NCI-H1105 treated with DMSO at 0.1 percent for 48 hours (cell line): ENCODE measurements around the gene ELL3.
"Not testable (repeated sequence)": the region's sequence is repeated elsewhere in the genome, so short reads cannot be mapped to it uniquely, and the experiment has no call there.

ENCODE experiments used
- DNase-seq: peaks from one replicate; lab custom pipeline; 2025; lab: John Stamatoyannopoulos, UW

Gene ELL3

DNA sequence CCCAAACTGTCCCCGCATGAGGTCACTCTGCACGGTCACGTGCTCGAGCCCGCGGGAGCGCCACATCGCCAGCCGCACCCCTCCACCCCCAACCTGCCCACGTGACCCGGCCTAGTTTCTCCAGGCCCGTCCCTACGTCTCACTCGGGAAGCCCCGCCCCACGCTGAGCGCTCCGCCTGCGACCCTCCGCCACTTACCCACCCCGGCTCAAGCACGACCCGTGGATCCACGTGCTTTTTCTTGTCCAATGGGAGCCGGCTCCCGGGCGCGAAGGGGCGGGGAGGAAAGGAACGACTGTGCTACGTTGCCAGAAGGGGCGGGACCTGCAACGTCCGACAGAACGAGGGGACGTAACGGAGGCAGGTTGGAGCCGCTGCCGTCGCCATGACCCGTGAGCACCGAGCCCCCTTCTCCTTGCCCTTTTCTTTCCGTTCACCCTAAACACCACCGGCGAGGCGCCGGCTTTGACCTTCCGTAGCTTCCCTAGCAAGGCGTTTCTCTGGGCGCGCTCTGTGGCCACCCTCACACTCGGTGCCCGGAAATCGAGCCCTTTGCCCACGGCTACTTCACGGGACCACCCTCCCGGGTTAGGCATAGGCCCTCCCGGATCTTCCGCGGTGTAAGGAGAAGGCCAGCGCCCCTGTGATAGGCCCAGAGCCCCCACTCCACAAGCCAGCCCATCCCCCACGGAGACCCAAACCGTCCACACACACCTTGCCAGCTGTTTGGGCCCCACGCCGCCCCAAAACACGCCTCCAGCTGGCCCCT is 15.4 kb upstream of the ELL3 start, which contains the start of gene SERF2:
TSS of gene SERF2 (plus strand) at position 328 of the 768 bp plus-strand sequence. CDS start at position 385, 57 bp downstream.
- DNase-seq = peak; percentile 93

DNA sequence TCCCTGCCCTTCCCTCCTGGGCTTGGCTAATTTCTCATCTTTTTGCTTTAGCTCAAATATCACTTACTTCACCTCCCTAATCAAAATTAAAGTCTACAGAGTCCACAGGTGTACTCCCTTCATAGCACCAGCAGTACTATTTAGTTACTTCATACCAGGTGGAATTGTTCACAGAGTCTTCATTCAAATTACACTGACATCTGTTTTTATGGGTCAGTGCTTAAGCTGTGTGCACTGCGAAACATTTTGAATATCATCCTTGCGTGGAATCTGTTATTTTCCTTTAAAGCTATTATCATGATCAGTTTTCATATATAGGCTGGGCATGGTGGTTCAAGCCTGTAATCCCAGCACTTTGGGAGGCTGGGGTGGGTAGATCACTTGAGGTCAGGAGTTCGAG is 12.6 kb upstream of the ELL3 start:
- DNase-seq = no peak

DNA sequence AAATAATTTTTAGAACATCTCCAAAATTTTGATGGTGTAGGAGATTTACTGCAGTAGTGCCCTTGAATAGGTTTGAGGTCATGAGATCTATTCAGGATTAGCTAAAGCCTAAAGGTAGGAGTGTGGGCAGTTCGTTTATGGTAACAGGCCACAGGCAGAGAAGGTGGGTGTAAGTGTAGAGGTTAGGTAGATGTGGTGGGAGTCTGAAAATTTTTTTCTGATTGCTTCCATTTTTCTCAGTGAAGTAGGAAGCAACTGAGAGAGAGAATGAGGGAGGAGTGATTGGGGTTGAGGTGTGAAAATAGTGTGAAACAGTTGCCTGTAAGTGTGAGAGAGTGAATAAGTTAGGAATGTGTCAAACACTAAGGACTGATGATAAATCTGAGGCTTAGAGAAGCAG is 2.2 kb upstream of the ELL3 start:
- DNase-seq = no peak

DNA sequence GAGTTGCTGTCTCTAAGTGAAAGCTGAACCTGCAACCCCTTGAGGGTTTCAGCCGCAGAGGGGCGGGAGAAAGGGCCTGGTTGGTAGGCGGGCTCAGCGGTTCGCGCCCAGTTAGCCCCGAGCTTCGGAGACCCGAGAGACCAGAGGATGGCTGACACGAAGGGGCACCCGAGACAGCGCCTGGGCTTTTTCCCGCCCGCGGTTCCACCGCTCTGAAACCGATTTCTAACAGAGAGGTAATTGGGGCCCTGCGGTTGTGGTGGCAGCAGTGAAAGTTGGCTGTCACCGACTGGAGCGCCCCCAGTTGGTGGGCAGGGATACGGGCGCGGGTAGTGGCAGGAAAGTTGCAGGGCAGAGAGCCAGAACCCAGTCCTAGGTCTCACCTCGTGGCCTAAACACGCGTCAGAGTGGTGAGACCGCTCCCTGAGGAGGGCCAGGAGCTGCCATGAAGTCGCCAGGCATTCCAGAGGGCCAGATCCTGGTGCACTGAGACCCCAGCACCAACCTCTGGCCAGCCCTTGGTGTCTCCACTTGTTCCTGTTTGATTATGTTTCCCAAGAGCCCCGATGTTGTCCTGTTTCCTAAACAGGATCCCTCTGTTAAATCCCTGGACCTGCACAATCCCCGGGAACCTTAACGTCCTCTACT is 625 bp upstream of the ELL3 start:
- peak; percentile 73 for DNase-seq

DNA sequence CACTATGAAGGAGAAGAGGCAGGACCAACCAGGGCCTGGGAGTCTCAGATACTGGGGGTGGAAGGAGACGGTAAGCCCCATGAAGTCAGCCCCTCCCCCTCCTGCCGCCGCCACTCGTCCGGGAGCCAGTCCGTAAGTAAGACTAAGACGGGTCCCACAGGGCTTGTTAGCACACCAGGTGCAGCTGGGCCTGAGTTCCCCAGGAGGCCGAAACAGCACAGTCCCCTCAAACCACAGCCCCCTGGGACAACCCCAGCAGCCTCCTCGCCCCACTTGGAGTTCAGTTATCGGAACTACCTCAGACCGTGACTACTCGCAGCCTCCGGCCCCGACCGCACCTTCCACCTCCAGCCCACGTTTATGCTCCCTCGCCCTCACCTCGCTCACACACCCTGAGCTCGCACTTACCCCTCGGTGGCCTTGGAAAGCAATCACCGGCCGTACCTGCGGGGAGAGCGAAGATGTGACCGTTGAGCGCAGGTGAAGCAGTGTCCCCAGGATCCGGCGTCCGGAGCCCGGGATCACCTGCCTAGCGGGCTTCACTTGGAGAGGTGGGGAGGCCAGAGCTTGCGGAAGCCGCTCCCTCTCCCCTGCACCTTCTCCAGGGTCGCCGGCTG is 557 bp downstream of the ELL3 start:
- peak; percentile 39 for DNase-seq

DNA sequence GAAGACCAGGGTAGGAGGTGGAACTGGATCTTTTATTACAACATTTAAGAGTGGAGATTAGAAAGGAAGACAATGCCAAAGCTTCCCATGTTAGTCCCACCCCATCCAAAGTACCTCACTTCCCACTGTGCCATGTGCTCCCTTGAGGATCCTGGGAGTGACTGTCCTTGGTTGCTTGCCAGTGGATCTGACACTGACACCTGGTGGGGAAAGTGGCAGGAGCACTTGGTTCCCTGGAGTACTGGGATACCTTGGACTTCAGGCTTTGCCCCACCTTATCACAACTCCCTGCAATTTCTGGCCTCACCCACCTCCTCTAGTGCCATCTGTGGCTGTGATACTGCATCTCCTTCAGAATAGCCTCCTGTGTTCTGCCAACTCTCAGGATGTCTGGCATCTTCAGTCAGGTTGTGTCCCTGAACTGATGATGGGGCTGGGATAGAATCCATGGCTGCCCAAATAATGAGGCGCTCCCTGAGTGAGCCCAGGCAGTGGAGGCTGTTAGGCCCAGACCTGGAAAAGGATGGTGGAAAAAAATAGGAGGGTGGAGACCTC is 1.3 kb downstream of the ELL3 start:
- peak; percentile 57 for DNase-seq

DNA sequence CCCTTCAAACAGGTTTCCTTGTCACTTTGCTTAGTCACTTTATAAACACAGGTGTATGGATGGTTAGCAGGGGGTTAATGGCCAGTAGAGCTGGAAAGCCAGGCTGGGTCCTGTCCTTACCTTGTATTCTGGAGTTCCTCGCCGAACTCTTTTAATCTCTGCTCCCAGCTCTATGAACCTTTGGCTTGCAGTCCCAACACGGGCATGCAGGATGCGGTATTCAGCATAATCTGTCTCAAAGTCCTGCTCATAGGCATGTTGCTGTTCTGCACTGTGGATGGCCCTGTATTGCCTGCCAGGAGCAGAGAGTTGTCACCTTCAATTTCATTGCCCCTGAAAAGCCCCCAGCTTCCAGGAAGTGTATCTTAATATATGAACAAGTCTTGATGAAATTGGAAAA is 2.7 kb downstream of the ELL3 start:
- no peak for DNase-seq

DNA sequence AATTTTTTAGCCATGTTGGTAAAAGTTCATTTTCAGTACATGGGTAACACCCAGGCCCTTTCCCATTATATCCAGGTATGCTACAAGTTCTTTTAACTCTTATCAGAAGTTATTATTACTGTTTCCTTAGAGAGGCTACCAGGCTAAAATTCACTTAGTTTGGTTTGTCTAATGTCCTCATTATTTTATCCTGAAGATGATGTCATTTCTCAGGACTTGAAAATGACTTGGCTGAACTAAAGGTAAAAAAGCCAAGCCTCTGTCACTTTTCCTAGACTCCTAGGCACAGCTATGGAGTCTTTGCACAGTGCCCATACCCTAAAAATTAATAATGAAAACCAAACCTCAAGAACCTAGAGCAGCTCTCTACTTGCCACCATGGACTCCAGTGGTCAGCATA is 4.1 kb downstream of the ELL3 start:
- DNase-seq = no peak

DNA sequence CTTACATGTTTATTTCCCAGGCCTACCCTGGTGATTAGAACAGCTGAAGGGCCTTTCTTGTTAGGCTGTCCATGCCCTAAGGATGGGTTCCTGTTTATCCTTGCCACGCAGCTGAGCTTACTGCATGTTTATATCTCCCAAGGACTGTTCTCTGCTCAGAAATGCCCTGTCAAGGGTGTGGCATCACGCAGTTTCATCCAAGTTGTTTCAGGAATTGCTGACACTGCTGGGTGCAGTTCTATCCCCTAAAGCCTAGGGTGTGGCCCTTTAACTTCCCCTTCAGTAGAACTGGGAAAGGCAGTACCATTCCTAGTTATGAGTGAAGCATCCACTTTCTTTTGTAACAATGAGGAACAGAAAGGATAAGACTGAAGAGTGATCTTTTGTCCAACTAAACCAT is 5.0 kb downstream of the ELL3 start:
- DNase-seq = no peak

DNA sequence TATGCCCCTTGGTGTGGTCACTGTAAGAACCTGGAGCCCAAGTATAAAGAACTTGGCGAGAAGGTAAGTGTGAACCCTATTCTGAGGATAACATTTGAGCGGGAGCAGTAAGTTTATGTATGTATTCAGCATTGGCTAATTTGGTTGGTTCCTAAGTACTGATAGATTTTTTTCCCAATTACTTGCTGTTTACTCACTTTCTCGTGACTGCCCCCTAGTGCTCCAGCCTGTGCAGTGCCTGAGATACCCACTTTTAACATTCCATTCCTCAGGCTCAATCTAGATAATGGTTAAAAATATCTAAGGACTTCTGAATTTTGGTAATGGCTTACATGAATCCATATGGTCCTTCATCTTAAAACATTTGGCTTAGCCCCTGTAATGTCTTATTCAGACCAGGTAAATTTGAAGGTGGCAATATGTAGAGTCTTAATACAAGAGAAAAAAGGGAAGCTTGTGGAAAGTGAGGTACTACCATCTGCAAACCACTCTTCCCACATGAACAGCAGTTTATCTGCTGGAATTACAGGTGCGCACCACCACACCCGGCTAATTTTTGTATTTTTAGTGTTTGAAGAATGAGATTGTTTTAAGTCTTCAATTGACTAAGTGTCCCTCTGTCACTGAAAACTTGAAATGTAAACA is 7.1 kb downstream of the ELL3 start:
- peak; percentile 35 for DNase-seq

DNA sequence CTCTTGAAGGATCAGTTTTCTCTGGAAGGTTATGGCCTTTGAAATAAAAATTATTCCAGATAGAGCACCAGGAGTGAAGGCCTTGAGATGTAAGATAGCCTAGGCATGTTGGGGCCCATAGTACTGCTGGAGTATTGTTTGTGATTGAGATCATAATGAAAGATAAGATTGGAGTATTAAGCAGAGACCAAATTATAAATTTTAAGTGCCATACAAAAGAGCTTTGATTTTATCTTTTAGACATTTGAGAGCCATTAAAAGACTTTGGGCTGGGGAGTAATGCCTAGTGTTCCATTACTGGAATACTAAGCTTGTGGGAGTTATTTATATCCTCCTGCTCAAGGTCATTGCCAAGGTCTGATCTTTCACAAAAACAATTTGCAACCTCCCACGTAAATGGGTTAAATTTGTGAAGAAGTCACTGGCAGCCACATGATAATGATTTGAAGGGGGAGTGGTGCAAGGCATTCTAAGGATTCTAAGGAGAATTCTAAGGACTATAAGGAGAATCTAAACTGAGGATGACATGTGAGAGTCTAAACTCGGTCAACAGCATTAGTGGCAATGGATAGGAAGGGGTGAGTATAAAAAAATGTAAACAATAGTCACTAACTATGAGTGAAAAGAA is 12.8 kb downstream of the ELL3 start:
- DNase-seq = no peak

DNA sequence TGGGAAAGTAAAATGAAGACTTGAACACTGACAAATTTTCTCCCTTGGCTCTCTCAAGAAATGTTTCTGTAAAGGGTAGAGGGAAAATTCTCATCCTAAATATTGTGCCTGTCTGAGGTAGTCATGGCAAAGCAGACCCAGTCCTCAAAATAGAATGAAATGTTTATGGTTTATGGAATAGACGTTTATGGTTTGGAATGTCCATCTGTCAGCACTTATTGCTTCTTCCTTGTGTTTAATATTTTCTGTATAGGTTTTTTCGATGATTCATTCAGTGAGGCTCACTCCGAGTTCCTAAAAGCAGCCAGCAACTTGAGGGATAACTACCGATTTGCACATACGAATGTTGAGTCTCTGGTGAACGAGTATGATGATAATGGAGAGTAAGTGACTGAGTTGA is 13.9 kb downstream of the ELL3 start:
- no peak for DNase-seq

DNA sequence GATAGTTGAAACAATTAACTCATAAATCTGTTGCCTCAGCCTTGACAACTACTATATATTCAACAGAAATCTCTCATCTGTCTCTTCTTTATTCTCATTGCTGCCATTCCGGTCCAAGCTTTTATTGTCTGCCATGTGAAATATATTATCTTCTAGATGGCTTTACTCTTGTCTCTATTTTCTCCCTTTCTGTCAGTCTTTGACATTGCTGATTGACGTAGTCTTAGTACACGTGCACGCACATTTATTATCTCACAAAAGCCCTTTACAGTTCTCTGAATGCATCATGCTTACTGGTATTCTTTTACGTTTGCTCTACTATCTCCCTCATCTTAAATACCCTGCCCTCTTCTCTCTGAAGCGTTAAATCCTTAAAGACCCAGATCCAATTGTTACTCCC is 24.9 kb downstream of the ELL3 start:
- no peak for DNase-seq

DNA sequence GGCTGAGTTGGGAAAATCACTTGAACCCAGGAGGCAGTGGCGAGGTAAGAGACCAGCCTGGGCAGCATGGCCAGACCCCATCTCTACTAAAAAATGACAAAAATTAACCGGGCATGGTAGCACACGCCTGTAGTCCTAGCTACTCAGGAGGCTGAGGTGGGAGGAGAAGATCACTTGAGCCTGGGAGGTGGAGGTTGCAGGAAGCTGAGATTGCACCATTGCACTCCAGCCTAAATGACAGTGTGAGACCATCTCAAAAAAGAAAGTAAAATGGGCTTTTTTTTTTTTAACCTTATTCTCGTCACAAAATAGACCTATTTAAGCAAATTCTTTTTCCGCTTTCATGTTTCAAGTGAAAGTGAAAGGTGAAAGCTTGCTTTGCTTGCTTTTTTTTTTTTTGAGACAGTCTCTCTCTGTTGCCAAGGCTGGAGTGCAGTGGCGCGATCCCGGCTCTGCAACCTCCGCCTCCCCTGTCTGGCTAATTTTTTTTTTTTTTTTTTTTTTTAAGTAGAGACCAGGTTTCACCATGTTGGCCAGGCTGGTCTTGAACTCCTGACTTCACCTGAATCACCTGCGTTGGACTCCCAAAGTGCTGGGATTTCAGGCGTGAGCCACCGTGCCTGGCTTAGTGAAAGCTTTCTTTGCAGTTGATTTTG is 26.9 kb downstream of the ELL3 start:
- no peak for DNase-seq

DNA sequence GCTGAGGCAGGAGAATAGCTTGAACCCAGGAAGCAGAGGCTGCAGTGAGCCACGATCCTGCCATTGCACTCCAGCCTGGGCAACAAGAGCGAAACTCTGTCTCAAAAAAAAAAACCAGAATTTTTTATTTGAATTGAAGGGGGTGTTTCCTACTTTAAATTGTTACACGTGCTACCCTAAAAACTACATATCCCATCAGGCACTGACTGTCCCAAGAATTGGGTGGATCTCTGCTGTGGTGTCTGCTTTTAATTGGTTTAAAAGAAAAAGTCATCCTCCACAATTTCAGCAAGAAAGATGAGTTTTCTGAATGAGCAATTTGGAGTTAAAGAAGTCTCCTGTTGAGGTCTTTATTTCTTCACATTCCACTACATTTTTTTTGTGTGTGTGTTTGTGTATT is 28.4 kb downstream of the ELL3 start:
- no peak for DNase-seq

DNA sequence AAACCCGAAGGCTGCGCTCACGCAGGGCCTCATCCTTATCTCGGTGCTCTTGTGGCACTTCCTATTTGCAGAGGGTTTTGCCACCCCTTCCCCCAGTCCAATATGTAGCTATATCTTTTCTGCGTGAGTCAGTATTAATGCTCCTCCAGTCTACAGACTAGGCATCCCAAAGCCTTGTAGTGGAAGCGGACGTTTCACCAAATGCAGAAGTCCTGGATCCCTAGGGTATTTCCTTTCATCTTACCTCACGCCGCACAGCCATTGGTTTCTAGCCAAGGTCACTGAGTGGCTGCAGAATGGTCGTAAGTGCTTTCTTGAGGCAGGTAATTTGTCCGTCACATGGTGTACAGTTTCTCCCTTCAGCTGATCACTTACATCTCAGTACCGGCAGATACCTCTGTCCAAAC is 29.9 kb downstream of the ELL3 start:
- DNase-seq = peak; percentile 33

DNA sequence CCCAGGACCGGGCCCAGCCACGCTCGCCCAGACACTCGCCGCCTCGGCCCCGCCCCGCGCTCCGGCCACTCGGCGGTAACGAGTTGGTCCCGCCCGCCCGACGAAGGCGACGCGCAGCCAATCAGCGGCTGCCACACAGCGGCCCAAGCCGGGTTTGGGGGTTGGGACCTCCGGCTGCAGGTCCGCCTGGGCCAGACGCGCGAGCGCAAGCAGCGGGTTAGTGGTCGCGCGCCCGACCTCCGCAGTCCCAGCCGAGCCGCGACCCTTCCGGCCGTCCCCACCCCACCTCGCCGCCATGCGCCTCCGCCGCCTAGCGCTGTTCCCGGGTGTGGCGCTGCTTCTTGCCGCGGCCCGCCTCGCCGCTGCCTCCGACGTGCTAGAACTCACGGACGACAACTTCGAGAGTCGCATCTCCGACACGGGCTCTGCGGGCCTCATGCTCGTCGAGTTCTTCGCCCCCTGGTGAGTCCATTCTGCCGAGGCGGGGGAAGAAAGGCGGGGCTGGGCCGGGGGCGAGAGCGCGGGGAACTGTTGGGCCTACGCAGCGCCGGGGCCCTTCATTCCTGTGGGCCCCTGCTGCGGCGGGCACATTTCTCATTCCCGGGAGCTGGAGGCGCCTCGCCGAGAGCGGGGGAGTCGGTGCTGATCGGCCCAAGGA is 30.4 kb downstream of the ELL3 start, which contains the start of gene PDIA3:
TSS of gene PDIA3 (plus strand) at position 194 of the 658 bp plus-strand sequence. CDS start at position 296, 102 bp downstream.
- peak; percentile 59 for DNase-seq

DNA sequence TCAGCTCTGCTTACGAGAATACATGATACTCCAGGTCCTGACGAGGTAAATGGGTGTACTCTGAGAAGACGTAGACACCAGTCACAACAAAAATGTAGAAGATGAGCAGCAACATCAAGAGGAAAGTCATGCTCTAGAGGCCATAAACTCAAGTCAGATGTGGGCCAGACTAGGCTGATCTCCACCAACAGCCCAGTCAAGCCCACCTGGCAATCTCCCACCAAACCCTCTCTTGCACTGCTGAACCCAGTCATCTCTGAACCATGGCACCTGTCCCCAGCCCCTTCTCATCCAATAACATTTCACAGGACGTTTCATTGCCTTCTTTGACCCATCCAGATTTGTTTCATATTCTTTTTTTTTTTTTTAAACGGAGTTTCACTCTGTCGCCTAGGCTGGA is 41.4 kb downstream of the ELL3 start:
- no peak for DNase-seq

DNA sequence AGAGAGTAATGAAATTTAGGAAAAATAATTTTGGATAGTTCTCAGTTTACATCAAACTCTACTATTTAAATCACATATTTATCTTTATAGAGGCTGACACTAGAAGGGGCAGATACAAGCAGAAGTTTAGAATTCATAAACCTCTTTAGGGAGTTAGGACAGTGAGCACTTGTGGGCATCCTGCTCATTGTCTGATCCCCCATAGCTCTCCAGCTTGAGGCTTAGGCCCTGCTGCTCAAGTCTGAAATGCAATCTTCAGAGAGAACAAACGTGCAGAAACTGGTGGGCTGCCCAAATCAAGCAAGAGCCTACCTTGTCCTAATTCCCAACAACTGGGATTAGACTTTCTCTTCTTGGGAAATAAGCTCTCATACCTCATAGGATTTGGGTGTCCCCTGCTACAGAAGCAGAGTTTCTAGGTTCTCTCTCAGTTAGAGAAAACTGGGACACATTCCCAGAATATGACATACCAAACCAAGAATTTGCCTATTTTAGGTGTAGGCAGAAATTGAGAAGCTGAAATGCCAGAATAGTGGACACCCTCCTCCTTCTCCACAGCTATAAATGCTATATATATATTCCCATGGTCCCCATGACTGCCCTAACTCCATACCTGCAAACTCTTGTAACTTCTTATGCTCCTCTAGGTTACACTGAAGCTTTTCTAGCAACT is 48.6 kb downstream of the ELL3 start:
- not testable (repeated sequence) for DNase-seq

DNA sequence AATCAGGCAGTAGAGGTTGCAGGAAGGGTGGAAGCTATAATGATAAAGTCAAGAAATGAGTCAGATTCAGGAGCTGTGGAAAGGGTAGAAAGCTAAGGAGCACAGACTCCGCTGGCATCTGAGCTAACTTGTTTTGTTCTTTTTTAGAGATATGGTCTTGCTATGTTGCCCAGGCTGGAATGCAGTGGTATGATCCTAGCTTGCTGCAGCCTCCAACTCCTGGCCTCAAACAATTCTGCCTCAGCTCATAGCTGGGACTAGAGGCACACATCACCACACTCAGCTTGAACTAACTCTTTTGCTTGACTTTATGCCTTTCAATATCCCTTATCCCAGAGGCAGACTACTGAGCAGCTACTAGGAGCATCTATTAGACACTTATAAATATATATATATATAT is 50.5 kb downstream of the ELL3 start:
- DNase-seq = not testable (repeated sequence)
